ENCODE data around the gene TCF7L1. TPM values are rescaled to one million over a fixed set of nuclear protein-coding genes. Genes with fewer than 3 reads are reported as not detected.

TCF7L1 gene
- total RNA-seq, 2 experiments from 2014 or later = not detected

GRCh38 chr2:85179541-85179940 is 46.3 kb downstream of the TCF7L1 start:
- H3K27ac Mint-ChIP-seq = no peak overlapping the region
- H3K9me3 Mint-ChIP-seq = no peaks in the 10 kb centered on the region
- Histone ChIP-seq H3K36me3 (ENCODE audit: insufficient read depth, low read length) (no peaks in the 10 kb centered on the region), H3K27ac (ENCODE audit: low read depth in 1 of 2, low read length in 2 of 2) (no peak overlapping the region), H3K4me3 (ENCODE audit: low read length) (no peak overlapping the region), H3K4me1 (ENCODE audit: insufficient read depth, low read length) (no peaks in the 10 kb centered on the region), H3K9me3 (ENCODE audit: control insufficient read depth in 1 of 2, insufficient read depth in 1 of 2, low read length in 2 of 2) (no peaks in the 10 kb centered on the region), H3K27me3 (ENCODE audit: control insufficient read depth in 1 of 2, insufficient read depth in 2 of 2, low read length in 2 of 2) (no peaks in the 10 kb centered on the region)
- intact Hi-C loops (cut with DNase I, micrococcal nuclease) = no loop called here
- peaks cover 6% of the 10 kb centered on the region for H3K27me3 Mint-ChIP-seq
- ChIA-PET CTCF (interaction anchor here (0.7 kb wide), 1 partner anchor 1028 kb away, joined by 3 read pairs; no protein-coding TSS in a partner anchor), POLR2A (no interaction called here)
- no peaks in the 10 kb centered on the region for H3K36me3 Mint-ChIP-seq (ENCODE audit: low read depth)
- ATAC-seq (ENCODE audit: poor library complexity) (no peak), DNase-seq (no peak)
- no peak overlapping the region for H3K4me3 Mint-ChIP-seq
- TF ChIP-seq CTCF (IDR thresholded peaks at IDR 0.05) = no peak
- H3K4me1 Mint-ChIP-seq (ENCODE audit: low read depth) = no peaks in the 10 kb centered on the region

GRCh38 chr2:85180322-85181133 is 47.3 kb downstream of the TCF7L1 start:
- TF ChIP-seq CTCF (IDR thresholded peaks at IDR 0.05) = no peak
- intact Hi-C loops (cut with DNase I, micrococcal nuclease) = no loop called here
- no peak for ATAC-seq (ENCODE audit: poor library complexity)
- Histone ChIP-seq H3K9me3 (ENCODE audit: control insufficient read depth in 1 of 2, insufficient read depth in 1 of 2, low read length in 2 of 2) (no peaks in the 10 kb centered on the region), H3K4me3 (ENCODE audit: low read length) (no peak overlapping the region), H3K27me3 (ENCODE audit: control insufficient read depth in 1 of 2, insufficient read depth in 2 of 2, low read length in 2 of 2) (no peaks in the 10 kb centered on the region), H3K36me3 (ENCODE audit: insufficient read depth, low read length) (no peaks in the 10 kb centered on the region), H3K4me1 (ENCODE audit: insufficient read depth, low read length) (no peaks in the 10 kb centered on the region), H3K27ac (ENCODE audit: low read depth in 1 of 2, low read length in 2 of 2) (no peak overlapping the region)
- Mint-ChIP-seq H3K4me1 (ENCODE audit: low read depth) (no peaks in the 10 kb centered on the region), H3K27ac (no peak overlapping the region), H3K27me3 (peaks cover 6% of the 10 kb centered on the region), H3K9me3 (no peaks in the 10 kb centered on the region), H3K36me3 (ENCODE audit: low read depth) (no peaks in the 10 kb centered on the region), H3K4me3 (no peak overlapping the region)
- DNase-seq = no peak
- CTCF ChIA-PET = no interaction called here
- POLR2A ChIA-PET = no interaction called here

- H3K27me3 Mint-ChIP-seq = peaks cover 3% of the 10 kb centered on the region
- DNase-seq = no peak
- H3K27me3 ChIP-seq (ENCODE audit: control insufficient read depth in 1 of 2, insufficient read depth in 2 of 2, low read length in 2 of 2) = no peaks in the 10 kb centered on the region
- intact Hi-C loops (cut with DNase I, micrococcal nuclease) = no loop called here
- H3K9me3 ChIP-seq (ENCODE audit: control insufficient read depth in 1 of 2, insufficient read depth in 1 of 2, low read length in 2 of 2) = no peaks in the 10 kb centered on the region
- H3K27ac ChIP-seq (ENCODE audit: low read depth in 1 of 2, low read length in 2 of 2) = no peak overlapping the region
- ChIA-PET POLR2A (no interaction called here), CTCF (no interaction called here)
- no peak overlapping the region for H3K4me3 Mint-ChIP-seq
- no peaks in the 10 kb centered on the region for H3K4me1 ChIP-seq (ENCODE audit: insufficient read depth, low read length)
- no peaks in the 10 kb centered on the region for H3K36me3 Mint-ChIP-seq (ENCODE audit: low read depth)
- TF ChIP-seq CTCF (IDR thresholded peaks at IDR 0.05) = no peak
- no peaks in the 10 kb centered on the region for H3K4me1 Mint-ChIP-seq (ENCODE audit: low read depth)
- no peaks in the 10 kb centered on the region for H3K9me3 Mint-ChIP-seq
- H3K36me3 ChIP-seq (ENCODE audit: insufficient read depth, low read length) = no peaks in the 10 kb centered on the region
- H3K27ac Mint-ChIP-seq = no peak overlapping the region
- H3K4me3 ChIP-seq (ENCODE audit: low read length) = no peak overlapping the region
- no peak for ATAC-seq (ENCODE audit: poor library complexity)
Observed at GRCh38 chr2:85181134-85181631, 48.0 kb downstream of the TCF7L1 start.
